GM21526 (cell line): ENCODE data around the gene AKAP9.
"Not testable (repeated sequence)": the region's sequence is repeated elsewhere in the genome, so short reads cannot be mapped to it uniquely, and the experiment has no call there.

Experiments used
- ATAC-seq: cut with Tn5 transposase; IDR thresholded peaks from one replicate; pipeline ENCODE4 v1.9.1; 2021; ENCODE audit warnings: moderate library complexity; ENCODE audit not compliant: unreplicated experiment, low FRiP score

AKAP9 gene

DNA sequence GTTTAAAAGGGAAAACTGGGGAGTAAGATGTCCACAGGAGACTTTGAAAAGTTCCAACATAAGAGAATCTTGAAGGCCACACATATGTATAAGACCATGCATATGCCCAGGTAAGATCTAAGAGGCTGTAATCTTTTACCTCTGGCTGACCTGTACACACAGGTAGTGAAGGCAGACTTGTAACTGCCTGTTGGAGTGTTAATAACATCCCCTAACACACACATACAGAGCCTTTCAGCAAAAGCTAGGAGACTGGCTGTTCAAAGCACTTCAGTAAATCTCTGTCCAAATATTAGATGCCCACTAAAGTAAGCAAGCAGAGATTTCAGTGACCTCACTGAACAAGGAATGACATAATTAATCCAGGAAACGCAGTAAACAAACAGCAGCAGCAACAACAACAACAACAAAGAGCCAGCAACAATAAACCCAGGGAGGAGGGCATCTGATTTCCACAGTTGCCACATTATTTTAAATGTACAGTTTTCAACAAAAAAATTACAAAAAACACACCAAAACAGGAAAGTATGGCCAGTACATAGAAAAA is 178.6 kb downstream of the AKAP9 start:
- no peak for ATAC-seq

DNA sequence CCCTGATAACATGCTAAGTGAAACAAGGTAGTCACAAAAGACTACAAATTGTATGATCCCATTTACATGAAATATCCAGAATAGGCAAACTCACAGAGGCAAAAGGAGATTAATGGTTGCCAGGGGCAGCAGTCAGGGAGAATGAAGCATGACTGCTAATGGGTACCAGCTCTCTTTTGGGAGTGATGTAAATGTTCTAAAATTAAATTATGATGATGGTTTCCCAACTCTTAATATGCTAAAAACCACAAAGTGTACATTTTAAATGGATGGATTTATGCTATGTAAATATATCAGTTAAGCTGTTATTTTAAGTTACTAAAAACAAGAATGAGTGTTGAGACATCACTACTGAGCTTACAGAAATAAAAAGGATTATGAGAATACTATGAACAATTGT is 181.0 kb downstream of the AKAP9 start:
- ATAC-seq, result no peak

DNA sequence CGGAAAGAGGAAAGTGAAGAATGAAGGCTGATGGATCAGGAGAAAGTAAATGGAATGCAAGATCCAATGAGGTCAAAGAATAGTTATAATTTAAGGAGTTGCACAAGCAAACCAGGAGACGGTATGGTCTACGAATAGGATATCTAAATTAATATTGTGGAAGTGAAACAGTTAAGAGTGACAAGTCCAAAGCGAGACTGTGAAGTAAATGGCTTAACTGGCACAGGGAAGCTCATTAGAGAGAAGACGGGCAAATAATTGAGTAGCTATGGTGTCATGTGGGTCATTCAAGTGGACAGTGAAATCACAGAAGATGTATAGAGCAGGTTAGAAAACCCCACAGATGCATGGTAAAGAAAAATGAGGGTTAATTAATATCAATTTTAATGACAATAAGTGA is 190.4 kb downstream of the AKAP9 start:
- ATAC-seq, result no peak

DNA sequence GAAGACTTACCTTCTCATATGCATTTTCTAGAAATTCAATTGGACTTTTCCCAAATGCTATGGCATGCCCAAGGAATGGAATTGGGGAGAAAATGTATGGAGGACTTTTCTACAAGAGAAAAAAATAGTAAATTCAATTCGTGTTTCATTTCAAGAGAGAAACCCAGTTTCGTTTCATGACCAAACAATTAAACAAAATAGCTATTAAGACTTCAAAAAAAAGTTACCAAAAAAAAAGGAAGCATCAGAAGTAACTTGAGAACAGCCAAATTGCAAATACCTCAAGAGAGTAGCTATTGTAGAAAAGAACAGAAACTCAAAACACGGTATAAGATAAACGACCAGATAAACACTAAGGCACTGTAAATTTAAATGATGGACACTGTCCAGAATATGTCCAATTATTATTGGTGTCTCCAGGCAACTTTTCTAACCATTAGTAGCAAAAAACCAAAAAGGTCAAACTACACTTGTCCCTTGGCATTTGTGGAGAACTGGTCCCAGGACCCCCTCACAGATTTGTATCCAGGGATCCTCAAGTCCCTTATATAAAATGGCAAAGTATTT is 191.2 kb downstream of the AKAP9 start:
- no peak for ATAC-seq

DNA sequence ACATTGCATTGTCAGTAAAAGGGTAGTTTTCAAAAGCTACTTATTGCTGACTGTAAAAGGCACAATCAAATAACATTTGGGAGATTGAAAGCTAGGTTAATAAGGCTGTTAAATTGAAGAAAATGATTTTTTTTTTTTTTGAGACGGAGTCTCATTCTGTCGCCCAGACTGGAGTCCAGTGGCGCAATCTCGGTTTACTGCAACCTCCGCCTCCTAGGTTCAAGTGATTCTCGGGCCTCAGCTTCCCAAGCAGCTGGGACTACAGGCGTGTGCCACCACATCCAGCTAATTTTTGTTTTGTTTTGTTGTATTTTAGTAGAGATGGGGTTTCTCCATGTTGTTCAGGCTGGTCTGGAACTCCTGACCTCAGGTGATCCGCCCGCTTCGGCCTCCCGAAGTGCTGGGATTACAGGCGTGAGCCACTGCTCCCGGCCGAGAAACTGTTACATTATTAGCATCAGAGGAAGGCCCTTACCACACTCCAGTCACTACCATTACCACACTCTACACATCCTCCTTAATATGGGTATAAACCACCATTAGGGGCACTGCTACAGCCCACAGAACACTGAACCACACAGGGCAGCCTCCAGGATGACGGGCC is 192.6 kb downstream of the AKAP9 start:
- ATAC-seq, result peak; percentile 17

DNA sequence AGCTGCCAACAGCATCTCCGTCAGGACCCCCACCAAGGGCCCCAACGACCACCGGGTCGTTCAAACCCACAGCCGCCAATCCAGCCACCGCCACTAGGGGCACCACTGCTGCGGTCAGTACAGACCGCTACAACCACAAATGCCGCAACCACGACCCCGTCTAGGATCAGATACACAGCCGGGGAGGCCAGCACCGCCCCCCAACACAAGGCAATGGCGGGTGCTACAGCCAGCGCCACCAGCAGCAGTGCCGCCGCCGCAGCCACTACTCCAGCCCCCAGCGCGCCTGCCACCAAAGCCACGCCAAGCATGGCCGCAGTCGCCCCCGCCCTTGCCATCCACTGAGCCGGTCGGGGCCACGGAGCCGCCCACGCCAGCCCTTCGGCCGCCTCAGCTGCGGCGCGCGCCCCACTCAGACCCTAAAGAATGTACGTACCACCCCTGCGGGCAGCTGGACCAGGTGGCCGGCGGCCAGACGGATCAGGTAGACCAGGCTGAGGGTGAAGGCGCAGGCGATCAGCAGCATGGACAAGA is 193.1 kb downstream of the AKAP9 start:
- peak; percentile 26 for ATAC-seq

DNA sequence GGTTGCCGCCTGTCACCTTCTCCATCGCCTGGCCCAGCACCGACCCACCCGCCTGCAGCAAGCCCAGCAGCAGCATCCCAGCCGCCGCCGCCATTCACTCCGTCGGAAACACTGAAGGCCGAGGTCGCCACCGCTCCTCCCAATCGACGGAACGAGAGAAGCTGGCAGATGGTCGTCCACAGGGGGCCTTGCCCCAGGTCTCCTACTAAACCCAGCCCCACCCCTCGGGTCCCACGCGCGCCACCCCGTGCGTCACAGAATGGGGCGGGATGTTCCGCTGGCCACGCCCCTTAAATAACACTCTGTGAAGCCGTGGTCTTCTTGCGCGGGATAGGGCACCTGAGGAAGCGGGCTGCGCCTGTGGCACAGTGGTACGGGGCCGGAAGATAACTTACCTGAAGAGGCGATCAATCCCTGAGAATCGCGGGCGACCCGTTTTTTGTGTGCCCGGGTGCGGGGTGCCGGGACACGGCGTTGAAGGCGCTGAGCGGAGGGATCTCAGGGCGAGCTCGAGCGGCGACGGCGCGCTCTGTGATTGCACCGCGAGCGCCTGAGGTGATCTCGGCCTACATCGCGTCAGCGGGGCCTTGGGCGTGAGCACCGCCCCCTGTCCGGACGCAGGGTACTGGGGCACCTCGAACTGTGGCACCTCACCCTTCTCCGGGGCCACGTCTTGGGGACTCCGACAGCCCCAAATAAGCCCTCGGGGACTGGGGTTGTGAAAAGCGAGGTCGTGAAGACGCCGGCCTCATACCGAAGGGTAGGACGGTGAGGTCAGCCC is 193.8 kb downstream of the AKAP9 start, which contains the start of gene CYP51A1:
Gene CYP51A1 (minus strand): TSS at position 207 of the 781 bp plus-strand sequence. CDS start 113 bp downstream, at position 94.
- peak; percentile 92 for ATAC-seq

DNA sequence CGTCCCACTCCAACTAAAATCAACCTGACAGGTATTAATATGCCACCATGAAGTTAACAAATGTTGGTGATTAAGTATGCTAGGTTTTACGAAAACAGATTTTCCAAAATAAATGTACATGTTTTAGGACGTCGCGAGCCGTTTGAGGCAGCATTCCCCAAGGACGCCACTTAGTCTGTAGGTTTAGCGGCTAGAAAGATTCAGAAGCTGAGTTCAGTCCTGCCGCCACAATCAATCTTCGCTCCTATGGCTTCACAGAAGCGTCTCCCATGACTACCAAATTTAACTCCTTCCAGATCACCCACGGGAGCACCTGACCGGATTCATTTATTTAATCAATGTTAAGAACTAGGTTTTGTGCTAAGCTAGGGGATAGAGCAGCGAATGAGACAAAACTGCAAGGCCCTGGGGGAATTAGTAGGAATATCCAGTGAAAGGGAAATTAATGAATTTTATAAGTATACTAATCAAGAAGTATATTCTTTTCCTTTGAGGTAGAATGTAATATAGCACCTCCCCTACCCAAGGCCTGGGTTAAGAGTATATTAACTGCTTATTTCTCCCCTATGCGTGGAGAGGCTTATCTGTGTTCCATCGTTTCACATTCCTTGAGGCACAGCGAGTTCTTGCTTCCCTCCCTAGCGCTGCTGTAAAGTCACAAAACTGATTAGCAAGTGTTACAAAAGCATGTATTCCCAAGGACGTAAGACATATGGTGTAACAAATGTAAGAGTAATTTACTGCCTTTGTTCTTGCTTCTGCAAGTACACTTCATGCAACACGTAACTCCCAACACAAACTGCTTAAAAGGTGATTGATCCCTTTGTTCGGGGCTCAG is 194.6 kb downstream of the AKAP9 start:
- no peak for ATAC-seq

DNA sequence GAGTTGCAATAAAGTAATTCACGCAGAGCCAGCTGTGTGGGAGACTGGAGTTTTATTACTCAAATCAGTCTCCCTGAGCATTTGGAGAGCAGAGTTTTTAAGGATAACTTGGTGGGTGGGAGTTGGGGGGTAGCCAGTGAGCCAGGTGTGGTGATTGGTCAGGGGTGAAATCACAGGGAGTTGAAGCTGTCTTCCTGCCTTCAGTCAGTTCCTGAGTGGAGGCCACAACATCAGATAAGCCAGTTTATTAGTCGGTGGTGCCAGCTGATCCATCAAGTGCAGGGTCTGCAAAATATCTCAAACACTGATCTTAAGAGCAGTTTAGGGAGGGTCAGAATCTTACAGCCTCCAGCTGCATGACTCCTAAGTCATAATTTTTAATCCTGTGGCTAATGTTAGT is 196.9 kb downstream of the AKAP9 start:
- ATAC-seq, result no peak

DNA sequence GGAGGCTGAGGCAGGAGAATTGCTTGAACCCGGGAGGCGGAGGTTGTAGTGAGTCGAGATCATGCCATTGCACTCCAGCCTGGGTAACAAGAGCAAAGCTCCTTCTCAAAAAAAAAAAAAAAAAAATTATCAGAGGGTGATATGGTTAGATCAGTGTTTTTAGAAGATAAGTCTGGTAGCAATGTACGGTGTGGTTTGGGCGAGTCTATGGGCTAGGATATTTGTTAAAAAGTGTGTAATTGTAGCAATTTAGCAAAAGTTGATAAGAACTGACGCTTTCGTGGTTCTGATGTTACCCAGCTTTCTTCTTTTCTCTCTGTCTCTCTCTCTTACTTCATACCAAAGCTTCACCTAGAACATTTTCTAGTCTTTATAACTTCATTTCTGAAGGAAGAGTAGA is 200.5 kb downstream of the AKAP9 start:
- ATAC-seq, result no peak

DNA sequence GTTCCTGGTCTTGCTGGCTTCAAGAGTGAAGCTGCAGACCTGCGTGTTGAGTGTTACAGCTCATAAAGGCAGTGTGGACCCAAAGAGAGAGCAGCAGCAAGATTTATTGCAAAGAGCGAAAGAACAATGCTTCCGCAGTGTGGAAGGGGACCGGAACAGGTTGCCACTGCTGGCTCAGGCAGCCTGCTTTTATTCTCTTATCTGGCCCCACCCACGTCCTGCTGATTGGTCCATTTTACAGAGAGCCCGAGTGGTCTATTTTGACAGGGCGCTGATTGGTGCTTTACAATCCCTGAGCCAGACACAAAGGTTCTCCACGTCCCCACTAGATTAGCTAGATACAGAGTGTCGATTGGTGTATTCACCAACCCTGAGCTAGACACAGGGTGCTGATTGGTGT is 202.1 kb downstream of the AKAP9 start:
- ATAC-seq, result not testable (repeated sequence)

DNA sequence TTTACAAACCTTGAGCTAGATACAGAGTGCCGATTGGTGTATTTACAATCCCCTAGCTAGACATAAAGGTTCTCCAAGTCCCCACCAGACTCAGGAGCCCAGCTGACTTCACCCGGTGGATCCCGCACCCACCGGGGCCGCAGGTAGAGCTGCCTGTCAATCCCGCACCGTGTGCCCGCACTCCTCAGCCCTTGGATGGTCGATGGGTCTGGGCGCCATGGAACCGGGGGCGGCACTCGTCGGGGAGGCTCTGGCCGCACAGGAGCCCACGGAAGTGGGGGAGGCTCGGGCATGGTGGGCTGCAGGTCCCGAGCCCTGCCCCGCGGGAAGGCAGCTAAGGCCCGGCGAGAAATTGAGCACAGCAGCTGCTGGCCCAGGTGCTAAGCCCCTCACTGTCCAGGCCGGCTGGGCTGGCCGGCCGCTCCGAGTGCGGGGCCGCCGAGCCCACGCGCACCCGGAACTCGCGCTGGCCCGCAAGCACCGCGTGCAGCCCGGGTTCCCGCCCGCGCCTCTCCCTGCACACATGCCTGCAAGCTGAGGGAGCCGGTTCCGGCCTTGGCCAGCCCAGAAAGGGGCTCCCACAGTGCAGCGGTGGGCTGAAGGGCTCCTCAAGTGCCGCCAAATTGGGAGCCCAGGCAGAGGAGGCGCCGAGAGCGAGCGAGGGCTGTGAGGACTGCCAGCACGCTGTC is 202.7 kb downstream of the AKAP9 start:
- ATAC-seq, result not testable (repeated sequence)

DNA sequence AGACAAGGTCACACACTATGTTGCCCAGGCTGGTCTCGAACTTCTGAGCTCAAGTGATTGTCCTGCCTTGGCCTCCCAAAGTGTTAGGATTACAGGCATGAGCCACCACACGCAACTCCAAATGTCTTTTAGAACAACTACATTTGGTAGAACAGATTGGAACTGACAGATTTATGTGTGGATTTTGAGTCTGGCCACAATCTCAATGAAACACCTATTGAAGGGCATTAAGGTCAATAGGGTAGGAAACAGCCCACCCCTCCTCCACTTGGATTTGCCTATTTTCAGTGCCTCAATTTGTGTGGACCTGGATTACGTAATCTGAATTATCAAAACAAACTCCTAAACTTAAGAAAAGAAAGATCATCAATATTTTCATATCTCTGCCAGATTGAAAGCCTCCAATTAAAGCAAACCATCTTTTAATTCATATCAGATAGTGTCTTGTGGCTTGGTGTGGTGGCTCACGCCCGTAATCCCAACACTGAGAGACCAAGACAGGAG is 209.1 kb downstream of the AKAP9 start:
- no peak for ATAC-seq

DNA sequence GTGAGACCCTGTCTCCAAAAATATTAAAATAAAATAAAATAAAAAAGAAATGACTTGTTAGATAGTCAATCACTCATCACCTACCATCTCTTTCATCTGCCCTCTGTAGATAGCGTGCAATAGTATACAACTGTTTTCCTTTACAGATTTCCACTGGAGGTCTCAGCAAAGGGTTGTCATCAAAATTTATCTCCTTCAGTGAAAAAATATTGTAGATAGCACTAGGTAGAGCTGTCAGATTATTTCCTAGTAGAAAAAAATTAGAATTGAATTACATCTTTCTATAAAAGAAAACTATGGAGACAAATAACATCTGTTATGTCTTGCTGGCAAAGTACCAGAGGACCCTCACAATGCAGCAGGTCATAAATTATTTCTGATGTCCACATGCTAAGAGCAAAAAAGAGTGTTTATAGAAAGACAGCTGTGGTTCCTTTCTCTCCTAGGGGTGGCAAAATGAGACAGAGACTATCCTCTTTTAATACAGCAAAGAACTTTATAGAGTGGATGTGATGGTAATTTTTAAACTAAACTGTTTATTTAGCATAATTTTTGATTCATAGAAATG is 209.9 kb downstream of the AKAP9 start:
- ATAC-seq, result no peak

DNA sequence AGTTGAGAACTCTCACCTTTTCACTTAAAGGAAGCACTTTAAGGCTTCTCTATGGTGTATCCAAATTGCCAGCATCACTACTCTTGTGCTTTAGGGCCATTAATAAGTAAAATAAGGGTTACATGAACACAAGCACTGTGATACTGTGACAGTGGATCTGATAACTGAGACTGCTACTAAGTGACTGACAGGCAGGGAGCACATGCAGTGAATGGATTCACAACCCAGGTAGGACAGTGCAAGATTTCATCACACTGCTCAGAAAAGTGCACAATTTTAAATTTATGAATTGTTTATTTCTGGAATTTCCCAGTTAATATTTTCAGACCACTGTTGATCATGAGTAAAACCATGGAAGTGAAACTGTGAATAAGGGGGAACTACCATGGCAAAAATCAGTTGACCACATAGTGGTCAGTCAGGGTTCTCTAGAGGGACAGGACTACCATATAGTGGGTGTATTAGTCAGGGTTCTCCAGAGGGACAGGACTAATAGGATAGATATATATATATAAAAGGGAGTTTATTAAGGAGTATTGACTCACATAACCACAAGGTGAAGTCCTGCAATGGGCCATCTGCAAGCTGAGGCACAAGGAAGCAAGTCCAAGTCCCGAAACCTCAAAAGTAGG is 214.6 kb downstream of the AKAP9 start:
- no peak for ATAC-seq

DNA sequence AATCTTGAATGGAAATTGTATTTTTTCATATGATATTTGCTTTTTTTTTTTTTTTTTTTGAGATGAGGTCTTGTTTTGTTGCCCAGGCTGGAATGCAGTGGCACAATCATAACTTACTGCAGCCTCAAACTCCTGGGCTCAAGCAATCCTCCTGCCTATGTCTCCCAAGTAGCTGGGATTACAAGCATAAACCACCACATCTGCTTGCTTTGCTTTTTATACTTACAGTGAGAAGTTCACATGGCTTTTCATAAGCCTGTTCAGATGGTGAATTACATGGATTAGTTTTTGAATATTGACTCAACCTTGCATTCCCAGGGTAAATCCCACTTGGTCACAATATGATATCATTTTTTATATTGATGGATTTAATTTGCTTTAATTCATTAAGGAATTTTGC is 216.3 kb downstream of the AKAP9 start:
- ATAC-seq, result no peak

DNA sequence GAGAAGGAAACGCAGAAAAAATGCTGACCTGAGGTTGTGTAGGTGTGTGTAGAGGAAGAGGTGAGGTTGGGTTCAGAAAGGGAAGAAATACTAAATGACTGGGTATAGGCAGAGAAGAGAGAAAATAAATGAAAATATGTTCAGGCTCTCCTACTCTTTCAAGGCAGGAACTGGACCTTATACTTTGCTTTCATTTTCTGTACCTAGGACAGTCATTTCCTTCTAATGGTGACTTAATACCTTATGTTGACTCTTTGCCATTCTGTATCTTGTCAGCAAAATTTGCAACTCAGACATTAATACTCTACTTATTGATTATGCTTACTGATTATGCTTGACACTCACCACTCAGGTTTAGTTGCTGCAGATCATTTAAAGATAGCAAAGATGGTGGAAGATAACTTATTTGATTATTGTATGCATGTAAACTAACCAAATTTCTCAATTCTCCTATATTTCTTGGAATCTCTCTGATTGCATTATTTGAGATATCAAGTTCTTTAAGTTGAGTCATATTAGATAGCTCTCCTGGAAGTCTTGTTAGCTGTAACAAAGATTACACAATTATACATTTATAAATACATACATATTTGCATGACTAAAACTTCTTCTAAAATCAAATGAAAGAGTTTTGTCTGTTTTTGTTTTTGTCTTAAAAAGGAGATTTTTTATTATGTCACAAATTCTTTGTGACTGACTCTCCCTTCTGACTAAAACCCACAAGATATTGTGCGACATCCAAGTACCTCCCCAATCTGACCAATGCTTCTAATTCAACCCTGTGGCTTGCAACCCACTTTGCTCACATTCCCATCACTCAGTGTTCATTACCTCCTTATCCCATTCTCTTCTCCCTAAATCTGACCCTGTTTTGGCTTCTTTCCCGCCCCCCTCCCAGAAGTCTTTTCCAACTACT is 218.3 kb downstream of the AKAP9 start:
- no peak for ATAC-seq
